ENCODE results near the gene SFXN5. TPM values are rescaled to one million over a fixed set of nuclear protein-coding genes. Genes with fewer than 3 reads are reported as not detected.
A peak's percentile ranks its signal among the peaks of the same experiment; 100 is the strongest.

SFXN5 gene
- polyA plus RNA-seq, 3 donors from 2014 or later, result 2.4 to 4.5 (median 3.3) TPM

DNA sequence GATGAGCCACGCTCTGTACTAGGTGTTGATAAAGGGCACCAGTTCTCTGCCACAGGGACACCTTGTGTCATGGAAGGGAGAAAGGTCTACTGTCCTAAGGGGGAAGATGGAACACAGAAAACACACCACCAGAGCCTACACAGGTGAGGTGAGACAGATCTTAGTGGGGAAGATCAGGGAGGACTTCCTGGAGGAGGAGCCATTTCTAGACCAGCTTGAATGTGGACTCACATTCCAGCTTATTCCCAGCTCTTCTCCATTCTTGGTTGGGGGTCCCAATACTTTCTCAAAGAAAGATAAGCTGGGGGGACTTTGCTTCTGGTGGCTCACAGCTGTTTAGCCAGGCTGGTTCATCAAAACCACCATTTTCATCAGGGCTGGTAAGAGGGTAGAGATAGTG, 118.0 kb downstream of the SFXN5 start:
- DNase-seq, result no peak
- H3K36me3 Mint-ChIP-seq, result peaks cover 0 to 7% (median 3%) of the 10 kb centered on the region in 3 donors
- peak overlapping the region; percentile 89 to 98 (median 93) for H3K4me3 Mint-ChIP-seq
- peak overlapping the region; percentile 90 to 95 (median 93) for H3K27ac Mint-ChIP-seq
- peaks cover 0 to 3% (median 0%) of the 10 kb centered on the region in 3 donors for H3K27me3 Mint-ChIP-seq (ENCODE audit: low read depth in 3 of 3)
- H3K9me3 Mint-ChIP-seq, result no peaks in the 10 kb centered on the region
- H3K4me1 Mint-ChIP-seq, result peaks cover 53% of the 10 kb centered on the region in 2 donors

DNA sequence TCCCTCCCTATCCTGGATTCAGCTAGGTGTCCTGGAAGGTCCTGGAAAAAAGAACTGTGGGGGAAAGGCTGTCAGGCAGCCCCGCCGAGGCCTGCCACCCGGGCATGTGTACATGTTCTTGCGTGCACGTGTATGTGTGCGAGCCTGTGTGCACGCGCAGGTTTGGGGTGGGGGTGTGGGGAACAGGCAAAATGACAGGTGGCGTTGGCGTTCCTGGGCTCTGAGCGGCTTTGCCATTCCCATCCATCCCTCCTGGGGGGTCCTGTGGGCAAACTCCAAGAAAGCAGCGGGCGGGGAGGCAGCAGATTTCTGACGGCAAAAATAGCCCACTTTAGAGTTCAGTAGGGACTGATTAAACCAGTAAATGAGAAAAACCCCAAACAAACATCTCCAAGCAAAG, 118.6 kb downstream of the SFXN5 start:
- H3K4me1 Mint-ChIP-seq, result peaks cover 47 to 48% of the 10 kb centered on the region in 2 donors
- peak overlapping the region; percentile 90 to 95 (median 93) for H3K27ac Mint-ChIP-seq
- no peak for DNase-seq
- peaks cover 0 to 3% (median 0%) of the 10 kb centered on the region in 3 donors for H3K27me3 Mint-ChIP-seq (ENCODE audit: low read depth in 3 of 3)
- H3K36me3 Mint-ChIP-seq, result peaks cover 0 to 7% (median 3%) of the 10 kb centered on the region in 3 donors
- H3K9me3 Mint-ChIP-seq, result no peaks in the 10 kb centered on the region
- H3K4me3 Mint-ChIP-seq, result peak overlapping the region; percentile 89 to 98 (median 93)

DNA sequence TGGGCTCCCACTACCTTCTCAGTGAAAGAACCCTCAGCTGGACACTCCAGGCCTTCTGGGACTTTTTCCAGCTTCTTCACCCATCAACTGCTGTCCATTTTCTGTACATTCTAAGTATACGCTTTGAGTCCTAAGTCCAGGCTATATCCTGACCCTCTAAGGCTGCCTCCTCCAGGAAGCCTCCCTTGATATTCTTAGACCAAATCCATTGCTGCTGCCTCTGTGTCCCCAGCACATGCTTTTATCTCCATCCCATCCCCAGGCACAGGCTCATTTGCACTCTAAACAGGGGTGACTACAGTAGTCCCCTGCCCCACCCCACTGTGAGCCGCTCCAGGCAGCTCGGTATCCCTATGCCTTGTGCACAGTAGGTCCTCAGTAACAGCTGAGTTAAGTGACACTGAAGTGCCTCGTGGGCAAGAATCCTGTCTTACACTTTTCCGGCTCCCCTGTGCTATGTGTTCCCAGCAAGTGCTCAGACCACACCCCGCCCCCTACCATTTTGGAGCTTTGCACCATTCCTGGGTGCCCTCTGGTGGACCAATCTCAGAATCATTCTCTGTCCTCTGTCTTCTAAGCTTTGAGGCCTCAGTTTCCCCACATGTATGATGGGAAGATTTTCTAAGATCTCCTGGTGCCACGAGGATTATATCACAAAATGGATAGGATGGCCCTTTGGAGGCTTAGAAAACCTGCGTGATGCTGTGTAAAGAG, 119.2 kb downstream of the SFXN5 start:
- Mint-ChIP-seq H3K4me1 (peaks cover 41% of the 10 kb centered on the region in 2 donors), H3K4me3 (no peak overlapping the region), H3K27ac (peak overlapping the region in 2 of 6 donors; percentile 15 to 31), H3K27me3 (ENCODE audit: low read depth in 3 of 3) (peaks cover 0 to 3% (median 0%) of the 10 kb centered on the region in 3 donors), H3K9me3 (no peaks in the 10 kb centered on the region), H3K36me3 (peaks cover 0 to 7% (median 3%) of the 10 kb centered on the region in 3 donors)
- DNase-seq, result no peak

DNA sequence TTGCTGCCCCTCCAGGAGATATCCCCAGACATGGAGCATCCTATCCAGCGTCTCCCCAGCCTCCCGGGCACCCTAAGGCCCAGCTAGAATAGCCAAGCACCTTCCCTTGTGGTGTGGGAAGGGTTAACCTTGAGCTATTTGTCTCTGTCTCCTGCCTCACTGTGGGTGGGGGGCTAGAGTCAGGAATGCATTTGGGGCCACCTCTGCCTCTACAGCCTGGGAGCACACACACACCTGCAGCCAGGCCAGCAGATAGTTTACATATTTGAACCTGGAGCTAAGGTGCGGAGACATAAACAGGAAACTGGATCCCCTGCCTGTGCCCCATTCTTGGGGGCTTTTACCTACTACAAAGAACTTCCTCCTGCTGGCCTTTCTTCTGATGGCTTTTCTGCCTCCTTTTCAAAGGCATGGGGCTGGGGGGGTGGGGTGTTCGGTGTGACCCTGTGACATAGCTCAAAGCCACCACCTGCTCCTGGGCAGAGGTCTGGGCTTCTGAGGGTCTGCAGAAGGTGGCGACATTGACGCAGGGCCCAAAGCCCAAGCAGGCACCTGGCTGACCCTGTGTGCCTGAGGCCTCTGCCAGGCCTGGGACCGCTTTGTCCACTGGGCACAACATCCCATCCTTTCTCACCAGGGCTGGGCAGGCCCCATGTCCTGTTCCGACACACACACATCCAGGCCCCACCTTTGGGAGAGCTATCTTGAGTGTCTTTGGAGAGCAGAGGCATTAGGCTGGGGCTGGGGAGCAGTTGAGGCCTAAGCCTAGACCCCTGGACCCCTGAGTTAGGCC, 120.0 kb downstream of the SFXN5 start:
- no peak for DNase-seq
- Mint-ChIP-seq H3K4me1 (peaks cover 33 to 34% of the 10 kb centered on the region in 2 donors), H3K27ac (no peak overlapping the region), H3K36me3 (peaks cover 0 to 3% (median 0%) of the 10 kb centered on the region in 3 donors), H3K27me3 (ENCODE audit: low read depth in 3 of 3) (peaks cover 0 to 4% (median 3%) of the 10 kb centered on the region in 3 donors), H3K4me3 (no peak overlapping the region), H3K9me3 (no peaks in the 10 kb centered on the region)

DNA sequence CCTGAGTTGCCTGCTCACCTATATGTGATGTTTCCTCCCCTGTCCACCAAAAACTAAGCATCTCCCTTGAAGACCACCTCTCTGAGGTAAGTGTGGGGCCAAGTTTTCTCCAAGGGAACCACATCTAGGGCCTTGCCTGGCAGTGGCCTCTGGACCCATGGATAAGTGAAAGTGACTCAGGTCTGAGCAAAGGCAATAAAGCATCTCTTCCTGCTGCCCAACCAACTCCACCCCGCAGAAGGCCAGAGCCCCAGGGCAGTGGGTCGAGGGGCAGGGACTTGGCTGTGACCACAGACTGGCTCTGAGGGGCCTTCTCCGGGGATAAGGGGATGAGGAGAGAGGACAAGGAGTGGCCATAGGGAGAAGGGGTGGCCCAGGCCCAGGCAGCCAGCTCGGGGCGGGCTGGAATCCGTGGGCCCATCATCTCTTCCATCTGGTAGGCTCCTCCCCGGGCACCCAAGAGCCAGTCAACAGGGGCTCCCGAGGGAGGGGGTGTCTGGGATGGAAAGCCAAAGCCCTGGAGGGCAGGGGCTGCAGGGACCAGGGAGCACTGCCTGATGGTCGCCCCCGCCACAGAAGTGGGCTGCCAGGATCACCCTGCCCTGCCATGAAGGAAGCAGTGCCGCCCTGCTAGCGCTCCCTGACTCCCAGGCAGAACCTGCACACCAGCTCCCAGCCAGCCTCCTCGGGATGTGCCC, 120.8 kb downstream of the SFXN5 start:
- H3K9me3 Mint-ChIP-seq, result no peaks in the 10 kb centered on the region
- H3K4me3 Mint-ChIP-seq, result no peak overlapping the region
- no peak for DNase-seq
- H3K36me3 Mint-ChIP-seq, result peaks cover 0 to 3% (median 0%) of the 10 kb centered on the region in 3 donors
- H3K27ac Mint-ChIP-seq, result no peak overlapping the region
- peaks cover 29% of the 10 kb centered on the region in 2 donors for H3K4me1 Mint-ChIP-seq
- peaks cover 0 to 4% (median 3%) of the 10 kb centered on the region in 3 donors for H3K27me3 Mint-ChIP-seq (ENCODE audit: low read depth in 3 of 3)

DNA sequence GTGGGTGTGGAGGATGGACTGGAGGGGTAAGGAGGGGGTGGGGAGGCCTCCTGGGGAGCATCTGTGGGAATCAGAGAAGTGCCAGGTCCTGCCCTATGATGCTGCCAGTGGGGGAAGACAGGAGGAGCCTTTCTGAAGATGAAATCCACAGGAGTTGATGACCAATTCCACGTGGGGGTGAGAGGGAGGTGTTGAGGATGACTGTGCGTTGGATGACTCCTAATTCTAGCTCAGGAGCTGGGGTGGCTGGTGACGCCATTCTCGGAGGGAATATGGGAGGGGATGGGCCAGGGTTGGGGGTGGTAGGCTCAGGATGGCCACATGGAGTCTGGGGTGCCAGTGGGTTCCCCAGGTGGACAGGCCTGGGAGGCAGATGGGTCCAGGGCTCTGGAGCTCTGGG, 121.9 kb downstream of the SFXN5 start:
- Mint-ChIP-seq H3K27me3 (ENCODE audit: low read depth in 3 of 3) (peaks cover 0 to 4% (median 3%) of the 10 kb centered on the region in 3 donors), H3K27ac (peak overlapping the region in 1 of 6 donors; percentile 40), H3K4me3 (no peak overlapping the region), H3K4me1 (peaks cover 18 to 19% of the 10 kb centered on the region in 2 donors), H3K9me3 (no peaks in the 10 kb centered on the region), H3K36me3 (peaks cover 0 to 3% (median 0%) of the 10 kb centered on the region in 3 donors)
- no peak for DNase-seq

DNA sequence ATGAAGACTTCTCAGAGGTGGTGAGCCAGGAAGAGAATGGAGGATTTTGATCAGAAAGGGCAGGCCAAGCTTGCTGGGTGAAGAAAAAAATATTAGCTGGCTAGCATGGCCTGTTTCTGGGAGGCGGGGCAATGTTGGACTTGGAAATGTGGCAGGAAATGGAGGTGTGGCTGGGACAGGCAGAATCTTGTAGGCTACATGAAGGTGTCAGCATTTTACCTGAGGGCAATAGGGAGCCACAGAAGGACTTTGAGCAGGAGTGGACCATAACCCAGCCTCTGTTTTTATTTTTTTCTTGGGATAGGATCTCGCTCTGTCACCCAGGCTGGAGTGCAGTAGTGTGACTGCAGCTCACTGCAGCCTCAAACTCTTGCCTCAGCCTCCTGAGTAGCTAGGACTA, 122.5 kb downstream of the SFXN5 start:
- peaks cover 0 to 3% (median 0%) of the 10 kb centered on the region in 3 donors for H3K36me3 Mint-ChIP-seq
- peaks cover 0 to 4% (median 3%) of the 10 kb centered on the region in 3 donors for H3K27me3 Mint-ChIP-seq (ENCODE audit: low read depth in 3 of 3)
- H3K27ac Mint-ChIP-seq, result no peak overlapping the region
- H3K9me3 Mint-ChIP-seq, result no peaks in the 10 kb centered on the region
- no peak for DNase-seq
- H3K4me1 Mint-ChIP-seq, result peaks cover 12 to 13% of the 10 kb centered on the region in 2 donors
- no peak overlapping the region for H3K4me3 Mint-ChIP-seq

DNA sequence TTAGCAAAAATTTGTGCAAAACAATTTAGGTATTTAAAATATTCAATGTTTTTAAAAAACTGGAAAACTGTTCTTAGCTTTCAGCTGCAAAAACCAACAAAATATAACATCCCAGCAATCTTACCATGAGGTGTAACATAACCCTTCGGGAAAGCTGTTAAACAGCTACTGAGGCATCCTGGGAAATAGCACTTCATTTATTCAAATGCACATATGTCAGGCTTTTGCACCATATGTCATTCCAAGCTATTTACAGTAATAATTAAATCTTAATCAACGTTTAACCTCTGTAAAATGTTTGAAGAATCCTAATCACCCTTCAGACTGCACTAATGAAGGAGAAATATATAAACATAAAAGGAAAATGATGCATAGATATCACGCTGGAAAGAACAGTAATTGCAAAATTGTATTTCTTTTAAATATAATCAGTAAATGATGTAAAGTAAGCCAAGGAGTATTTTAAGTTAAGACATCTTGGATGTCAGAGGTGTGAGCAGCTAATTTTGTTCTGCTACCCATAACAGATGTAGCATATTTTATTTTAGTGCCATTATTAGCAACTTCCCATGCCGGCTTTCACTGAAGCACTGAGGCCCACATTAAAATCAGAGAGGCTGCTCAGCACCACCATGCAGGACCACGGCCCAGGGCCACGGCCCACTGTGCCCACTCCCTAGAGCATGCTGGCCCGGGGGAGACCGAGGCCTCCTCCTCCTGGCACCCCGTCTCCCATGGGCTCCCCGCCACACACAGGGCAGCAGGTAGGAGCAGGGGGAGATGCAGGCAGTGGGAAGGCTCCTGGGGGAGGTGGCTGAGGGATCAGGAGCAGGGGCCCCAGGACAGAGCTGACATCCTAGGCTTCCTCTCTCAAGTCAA, 123.3 kb downstream of the SFXN5 start:
- Mint-ChIP-seq H3K27me3 (ENCODE audit: low read depth in 3 of 3) (peaks cover 0 to 4% (median 3%) of the 10 kb centered on the region in 3 donors), H3K4me3 (no peak overlapping the region), H3K9me3 (no peaks in the 10 kb centered on the region), H3K27ac (no peak overlapping the region), H3K4me1 (peaks cover 3 to 4% of the 10 kb centered on the region in 2 donors), H3K36me3 (peaks cover 0 to 3% (median 0%) of the 10 kb centered on the region in 3 donors)
- DNase-seq, result no peak

DNA sequence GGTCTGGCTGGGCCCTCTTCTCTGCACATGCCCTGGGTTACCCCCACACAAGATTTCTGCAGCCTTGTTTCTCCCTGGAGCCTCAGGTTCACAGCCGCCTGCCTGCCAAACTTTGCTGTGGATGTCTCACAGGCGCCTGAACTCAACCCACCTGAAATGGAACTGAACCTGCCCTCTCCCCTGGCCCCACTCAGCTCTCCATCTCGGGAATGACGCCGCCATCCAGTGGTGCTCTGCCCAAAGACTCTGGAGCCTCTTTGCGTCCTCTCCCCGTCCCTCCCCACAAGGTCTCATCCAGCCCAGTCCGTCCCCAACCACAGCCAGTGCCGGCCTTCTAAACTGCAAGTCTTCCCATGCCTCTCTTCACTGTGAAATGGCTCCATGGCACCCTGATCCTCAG, 125.0 kb downstream of the SFXN5 start:
- DNase-seq, result no peak
- peaks cover 0 to 3% (median 0%) of the 10 kb centered on the region in 3 donors for H3K36me3 Mint-ChIP-seq
- peaks cover 2 to 4% (median 3%) of the 10 kb centered on the region in 3 donors for H3K27me3 Mint-ChIP-seq (ENCODE audit: low read depth in 3 of 3)
- H3K9me3 Mint-ChIP-seq, result no peaks in the 10 kb centered on the region
- H3K4me1 Mint-ChIP-seq, result no peaks in the 10 kb centered on the region
- no peak overlapping the region for H3K4me3 Mint-ChIP-seq
- H3K27ac Mint-ChIP-seq, result no peak overlapping the region

DNA sequence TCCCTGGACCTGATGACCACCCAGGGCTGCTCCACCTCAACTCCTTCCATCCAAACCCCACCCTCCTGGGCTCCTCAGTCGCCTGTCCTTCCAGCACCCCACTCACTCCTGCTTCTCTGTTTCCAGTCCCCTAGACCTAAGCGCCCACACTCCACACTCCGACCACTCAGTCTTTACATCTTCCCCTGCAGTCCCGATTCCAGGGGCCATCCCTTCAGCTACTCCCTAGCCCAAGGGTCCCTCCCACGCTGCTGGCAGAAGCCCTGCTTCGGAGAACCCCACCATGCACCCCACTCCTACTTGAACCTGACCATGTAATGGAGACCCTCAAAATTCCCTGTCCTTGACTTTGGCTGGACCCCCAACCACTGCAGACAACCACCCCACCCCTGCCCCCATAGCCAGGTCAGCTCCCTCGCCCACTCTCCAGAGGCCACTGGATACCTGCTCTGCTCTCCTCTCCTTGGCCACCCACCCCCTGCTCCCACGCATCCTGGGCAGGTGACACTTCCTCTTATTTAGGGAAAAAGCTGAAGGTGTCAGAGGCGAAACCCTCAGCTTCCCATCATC, 126.0 kb downstream of the SFXN5 start:
- Mint-ChIP-seq H3K27ac (peak overlapping the region in 2 of 6 donors; percentile 58 to 62), H3K4me3 (no peak overlapping the region), H3K9me3 (no peaks in the 10 kb centered on the region), H3K27me3 (ENCODE audit: low read depth in 3 of 3) (peaks cover 2 to 4% (median 3%) of the 10 kb centered on the region in 3 donors), H3K36me3 (peaks cover 0 to 3% (median 0%) of the 10 kb centered on the region in 3 donors), H3K4me1 (no peaks in the 10 kb centered on the region)
- DNase-seq, result no peak

DNA sequence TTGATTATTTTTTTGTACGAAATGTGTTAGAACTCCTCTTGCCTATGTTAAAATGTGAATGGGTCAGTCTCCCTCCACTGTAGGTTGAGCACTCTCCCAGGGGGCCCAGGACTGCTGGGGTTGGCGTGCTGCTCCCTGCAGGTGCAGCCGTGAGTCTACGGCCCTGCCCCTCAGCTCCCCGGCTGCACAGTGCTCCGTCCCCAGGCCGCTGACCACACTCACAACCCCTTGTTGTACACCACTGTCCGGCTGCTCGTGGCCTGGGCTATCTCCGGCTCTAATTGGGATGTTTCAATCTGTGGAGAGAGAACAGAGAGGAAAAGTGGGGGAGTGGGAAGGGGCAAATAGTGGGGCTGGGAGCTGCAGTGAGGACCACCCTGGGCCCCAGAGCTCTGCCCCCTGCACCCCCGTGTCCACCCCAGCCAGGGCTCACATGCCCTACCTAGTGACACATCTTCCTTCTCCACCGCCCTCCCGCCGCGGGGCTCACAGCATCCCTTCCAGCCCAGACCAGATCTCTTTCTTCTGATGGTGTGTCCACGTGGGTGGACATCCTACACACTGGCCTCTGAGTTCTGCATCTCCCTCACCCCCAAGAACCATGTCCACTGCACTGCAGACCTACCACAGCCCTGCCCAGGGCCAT, 126.6 kb downstream of the SFXN5 start:
- peaks cover 0 to 3% (median 0%) of the 10 kb centered on the region in 3 donors for H3K36me3 Mint-ChIP-seq
- no peaks in the 10 kb centered on the region for H3K9me3 Mint-ChIP-seq
- no peaks in the 10 kb centered on the region for H3K4me1 Mint-ChIP-seq
- H3K27ac Mint-ChIP-seq, result peak overlapping the region in 1 of 6 donors; percentile 62
- H3K27me3 Mint-ChIP-seq (ENCODE audit: low read depth in 3 of 3), result peaks cover 2 to 6% (median 2%) of the 10 kb centered on the region in 3 donors
- DNase-seq, result no peak
- no peak overlapping the region for H3K4me3 Mint-ChIP-seq
